Epithelial cell of esophagus (primary cell): Measurements from ENCODE around the gene ADAMTS17.

Source experiments
- DNase-seq: peaks from one replicate; pipeline ENCODE4 v3.0.0; 2010; ENCODE audit warnings: low read depth
- H3K4me3 ChIP-seq: 2 replicates; pipeline ENCODE4 v1.5.1; 2011; ENCODE audit warnings: mild to moderate bottlenecking, low read length, control low read depth
- TF ChIP-seq, protein P1 (sequence below): IDR thresholded peaks from 2 replicates; pipeline ENCODE4 v1.5.1; 2011; ENCODE audit warnings: low read depth, mild to moderate bottlenecking, low read length, control low read depth, inconsistent platforms; ENCODE audit not compliant: insufficient read depth; ENCODE audit errors: missing control alignments

The ADAMTS17 gene

DNA sequence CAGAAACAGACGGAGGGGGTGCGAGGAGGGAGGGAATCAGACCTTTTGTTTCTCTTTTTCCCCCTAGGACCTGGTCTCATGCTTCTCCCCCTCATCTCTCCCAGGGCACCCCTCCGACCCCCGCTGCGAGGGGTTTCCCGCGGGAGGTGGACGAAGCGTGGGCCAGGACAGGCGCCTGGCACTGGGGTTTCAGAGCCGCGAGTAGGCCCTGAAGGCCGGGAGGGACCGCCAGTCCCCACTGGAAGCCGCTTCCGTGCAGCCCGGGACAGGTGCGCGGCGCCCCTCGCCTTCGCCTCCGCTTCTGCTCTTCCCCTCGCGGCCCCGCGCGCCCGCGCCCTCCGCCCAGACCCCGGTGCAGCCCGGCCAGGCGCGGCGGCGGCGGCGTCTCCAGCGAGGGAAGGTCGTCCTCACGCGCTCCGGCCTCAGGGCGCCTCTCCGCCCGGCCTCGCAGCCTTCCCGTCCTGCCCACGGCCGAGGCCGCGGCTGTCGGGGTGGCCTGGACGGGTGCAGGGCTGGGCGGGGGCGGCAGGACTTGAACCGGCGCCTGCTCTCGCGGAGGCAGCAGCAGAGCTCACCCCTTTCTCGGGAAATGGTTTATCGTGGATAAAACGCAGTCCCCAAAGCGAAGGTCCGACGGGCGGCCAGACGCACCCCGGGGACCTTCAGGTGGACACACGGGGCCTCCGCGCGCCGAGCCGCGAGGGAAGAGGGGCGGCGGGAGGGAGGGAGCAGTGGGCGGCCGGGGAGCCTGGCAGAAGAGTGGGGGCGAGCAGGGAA lies 31.5 kb upstream of the ADAMTS17 start:
- no peak for DNase-seq
- H3K4me3 ChIP-seq, result peak overlapping the region; percentile 13
- TF ChIP-seq, protein P1, sequence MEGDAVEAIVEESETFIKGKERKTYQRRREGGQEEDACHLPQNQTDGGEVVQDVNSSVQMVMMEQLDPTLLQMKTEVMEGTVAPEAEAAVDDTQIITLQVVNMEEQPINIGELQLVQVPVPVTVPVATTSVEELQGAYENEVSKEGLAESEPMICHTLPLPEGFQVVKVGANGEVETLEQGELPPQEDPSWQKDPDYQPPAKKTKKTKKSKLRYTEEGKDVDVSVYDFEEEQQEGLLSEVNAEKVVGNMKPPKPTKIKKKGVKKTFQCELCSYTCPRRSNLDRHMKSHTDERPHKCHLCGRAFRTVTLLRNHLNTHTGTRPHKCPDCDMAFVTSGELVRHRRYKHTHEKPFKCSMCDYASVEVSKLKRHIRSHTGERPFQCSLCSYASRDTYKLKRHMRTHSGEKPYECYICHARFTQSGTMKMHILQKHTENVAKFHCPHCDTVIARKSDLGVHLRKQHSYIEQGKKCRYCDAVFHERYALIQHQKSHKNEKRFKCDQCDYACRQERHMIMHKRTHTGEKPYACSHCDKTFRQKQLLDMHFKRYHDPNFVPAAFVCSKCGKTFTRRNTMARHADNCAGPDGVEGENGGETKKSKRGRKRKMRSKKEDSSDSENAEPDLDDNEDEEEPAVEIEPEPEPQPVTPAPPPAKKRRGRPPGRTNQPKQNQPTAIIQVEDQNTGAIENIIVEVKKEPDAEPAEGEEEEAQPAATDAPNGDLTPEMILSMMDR, result no peak

DNA sequence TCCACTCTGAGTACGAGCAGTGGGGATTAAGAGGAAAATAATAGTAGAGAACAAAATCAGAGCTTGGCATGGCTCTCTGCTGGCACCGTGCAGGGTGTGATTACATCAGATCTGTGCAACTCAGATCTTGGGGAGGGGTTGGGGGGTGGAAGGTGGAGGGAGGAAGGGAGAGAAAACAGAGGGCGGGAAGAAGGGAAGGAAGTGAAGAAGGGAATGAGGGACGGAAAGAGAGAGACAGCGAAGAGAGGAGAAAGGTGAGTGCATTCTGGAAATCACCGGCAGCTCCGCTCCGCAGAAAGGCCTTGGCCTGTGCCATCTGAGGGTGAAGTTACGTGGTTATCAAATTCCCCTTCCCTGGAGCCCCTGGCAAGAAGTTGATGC lies 31.0 kb upstream of the ADAMTS17 start:
- TF ChIP-seq, protein P1, result no peak
- peak overlapping the region; percentile 13 for H3K4me3 ChIP-seq
- no peak for DNase-seq

DNA sequence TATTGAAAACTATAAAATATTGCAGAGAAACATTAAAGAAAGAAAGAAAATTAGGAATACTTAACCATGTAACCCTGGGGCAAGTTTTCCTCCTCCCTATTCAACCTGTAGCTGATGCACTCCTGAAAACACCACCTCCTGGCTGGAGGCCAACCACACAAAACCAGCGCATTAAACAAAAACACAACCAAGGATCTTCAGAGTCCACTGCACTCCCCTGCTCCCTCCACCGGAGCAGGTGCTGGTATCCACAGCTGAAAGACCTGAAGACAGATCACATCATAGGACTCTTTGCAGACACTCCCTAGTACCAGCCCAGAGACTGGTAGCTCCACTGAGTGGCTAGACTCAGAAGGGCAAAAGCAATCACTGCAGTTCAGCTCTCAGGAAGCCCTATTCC lies 13.6 kb upstream of the ADAMTS17 start:
- no peak overlapping the region for H3K4me3 ChIP-seq
- TF ChIP-seq, protein P1, result no peak
- DNase-seq, result no peak

DNA sequence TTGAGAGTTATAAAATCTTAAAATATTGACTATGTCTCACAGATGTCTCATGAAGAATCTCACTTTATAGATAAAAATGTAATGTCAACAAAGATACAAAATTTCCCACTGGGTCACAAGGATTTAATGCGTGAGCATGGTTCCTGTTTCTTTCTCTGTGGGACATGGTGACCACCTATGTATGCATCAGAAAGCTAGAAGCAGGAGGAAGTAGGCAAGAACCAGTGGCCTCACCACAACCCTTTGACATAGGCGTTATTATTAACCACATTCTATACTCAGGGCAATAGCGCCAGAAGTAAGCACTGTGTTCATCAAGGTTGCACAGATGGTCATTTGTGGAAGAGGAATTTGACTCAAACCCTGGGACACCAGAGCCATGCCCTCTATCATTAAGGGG lies 11.7 kb upstream of the ADAMTS17 start:
- TF ChIP-seq, protein P1, result no peak
- no peak for DNase-seq

DNA sequence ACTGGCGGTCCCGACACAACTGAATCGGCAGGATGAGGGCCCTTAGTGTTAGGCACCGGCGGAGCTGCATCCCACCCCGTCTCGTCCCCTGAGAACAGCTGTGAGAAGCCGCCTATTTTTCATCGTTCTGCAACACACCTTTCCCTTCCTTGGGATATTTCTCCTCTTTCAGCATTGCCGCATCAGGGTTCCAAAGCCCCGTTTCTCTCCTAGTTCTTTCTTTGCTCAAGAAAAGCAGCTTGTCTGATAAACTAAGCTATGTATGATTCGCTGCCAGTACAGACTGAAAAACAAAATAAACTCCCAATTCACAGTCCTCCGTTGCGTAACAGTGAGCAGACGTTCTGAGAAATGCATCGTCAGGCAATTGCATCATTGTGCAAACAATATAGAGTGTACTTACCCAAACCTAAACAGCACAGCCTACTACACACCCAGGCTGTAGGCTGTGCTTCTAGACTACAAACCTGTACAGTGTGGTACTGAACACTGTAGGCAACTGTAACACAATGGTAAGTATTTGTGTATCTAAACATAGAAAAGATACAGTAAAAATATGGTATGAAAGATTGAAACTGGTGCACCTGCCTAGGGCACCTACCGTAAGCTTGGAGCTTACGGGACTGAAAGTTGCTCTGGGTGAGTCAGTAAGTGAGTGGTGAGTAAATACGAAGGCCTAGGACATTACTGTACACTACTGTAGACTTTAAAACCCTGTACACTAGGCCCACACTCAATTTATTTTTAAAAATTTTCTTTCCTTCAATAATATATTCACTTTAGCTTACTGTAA lies 8.9 kb upstream of the ADAMTS17 start:
- peak; percentile 93 for DNase-seq
- peak overlapping the region; percentile 76 for H3K4me3 ChIP-seq
- TF ChIP-seq, protein P1, result no peak

More for the DNA sequence above, 11.7 kb upstream of the ADAMTS17 start:
- H3K4me3 ChIP-seq, result no peak overlapping the region

DNA sequence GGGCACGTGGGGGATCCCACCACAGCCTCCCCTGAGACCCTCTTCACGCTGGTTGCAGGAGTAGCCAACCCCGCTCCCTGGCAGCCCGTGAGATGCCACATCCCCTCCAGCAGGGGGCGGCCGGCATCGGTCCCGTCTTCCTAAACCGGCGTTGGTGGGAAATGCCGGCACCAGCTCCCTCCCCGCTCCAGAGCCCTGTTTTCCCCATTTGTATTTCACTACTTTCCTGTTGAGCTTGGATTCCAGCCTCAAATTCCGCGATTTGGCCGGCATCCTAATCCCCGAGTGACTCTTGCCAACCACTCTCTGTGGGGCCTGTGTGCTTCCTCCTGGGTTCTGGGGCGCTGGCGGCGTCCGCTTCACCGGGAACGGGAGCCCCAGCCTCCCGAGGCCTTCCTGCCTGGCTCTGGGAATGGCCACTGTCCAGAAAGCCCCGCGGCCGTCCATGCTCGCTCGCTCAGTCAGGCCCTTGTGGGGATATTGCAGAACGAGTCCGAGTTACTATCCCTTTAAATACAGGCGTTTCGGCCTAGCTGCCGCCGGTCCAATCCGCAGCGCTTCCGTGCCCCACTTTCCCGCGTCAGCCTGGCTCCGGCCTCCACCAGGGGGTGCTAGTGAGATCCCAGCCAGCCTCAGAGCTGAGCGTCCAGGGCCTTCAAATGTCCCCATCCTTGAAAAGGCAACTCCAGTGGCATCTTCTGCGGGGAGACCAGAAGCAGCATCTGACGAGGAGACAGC lies 8.1 kb upstream of the ADAMTS17 start:
- H3K4me3 ChIP-seq, result peak overlapping the region; percentile 76

More for the DNA sequence above, 8.1 kb upstream of the ADAMTS17 start:
- peak; percentile 88 for DNase-seq
- TF ChIP-seq, protein P1, result peak; percentile 95
